NCI-H2227 treated with DMSO at 0.1 percent for 48 hours (cell line): ENCODE results near the gene ITGA11.
"Not testable (repeated sequence)": the region's sequence is repeated elsewhere in the genome, so short reads cannot be mapped to it uniquely, and the experiment has no call there.

ENCODE experiments used
- DNase-seq: peaks from one replicate; lab custom pipeline; 2025; lab: John Stamatoyannopoulos, UW

The ITGA11 gene

DNA sequence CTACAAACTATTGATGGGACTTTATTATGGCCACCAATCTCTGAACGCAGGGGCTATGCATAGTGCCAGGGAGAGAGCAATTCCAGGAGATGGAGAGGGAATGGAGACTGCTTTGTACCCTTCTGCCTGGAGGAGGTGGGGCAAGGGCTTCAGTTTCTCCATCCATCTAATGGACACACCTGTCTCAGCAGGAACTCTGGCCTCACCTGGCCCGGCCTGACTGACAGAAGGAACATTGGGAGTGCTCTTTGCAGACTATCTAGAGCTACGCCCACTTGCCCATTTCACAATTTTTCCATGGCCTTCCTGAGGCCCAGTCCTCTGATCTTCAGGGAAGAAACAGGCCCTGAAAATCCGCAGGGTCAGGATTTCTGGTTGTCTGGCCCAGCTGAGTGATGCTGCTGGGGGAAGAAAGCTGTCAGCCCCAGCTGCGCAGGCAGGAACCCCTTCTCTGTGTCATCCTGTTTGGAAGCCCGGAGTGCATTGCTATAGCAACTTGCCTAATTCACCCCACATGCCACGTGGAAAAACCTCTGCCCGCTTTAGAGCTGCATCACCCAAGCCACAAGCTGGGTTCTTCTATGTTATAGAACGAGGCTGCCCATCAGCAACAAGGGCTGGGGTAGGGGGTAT, 6.4 kb downstream of the ITGA11 start:
- DNase-seq: no peak

DNA sequence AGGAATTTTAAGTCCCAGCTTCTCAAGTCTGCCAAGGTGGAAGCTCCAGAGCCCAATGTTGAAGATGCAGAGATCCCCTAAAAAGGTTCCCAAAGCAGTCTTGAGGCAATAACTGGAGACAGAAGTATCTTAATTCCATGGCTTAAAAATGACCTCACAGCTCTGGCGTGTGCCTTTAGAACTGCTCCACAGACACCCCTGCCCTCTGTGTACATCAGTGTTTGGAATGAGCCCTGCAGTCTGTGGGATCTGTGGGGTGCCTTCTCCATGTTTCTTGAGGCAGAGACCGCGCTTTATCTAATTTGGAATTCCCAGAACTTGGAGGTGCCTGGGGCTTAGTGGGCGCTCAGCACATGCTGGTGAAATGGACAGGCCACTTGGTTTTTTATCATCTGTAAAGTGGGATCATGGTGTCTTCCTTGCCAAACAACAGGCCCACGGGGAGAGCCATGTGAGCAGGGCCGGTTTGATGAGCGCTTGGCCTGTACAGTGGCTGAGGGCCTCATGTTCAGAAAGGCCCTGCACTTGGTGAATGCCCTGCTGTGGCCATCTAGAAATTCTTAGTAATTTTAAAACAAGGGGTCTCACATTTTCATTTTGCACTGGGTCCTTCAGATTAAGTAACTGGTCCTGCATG, 7.1 kb downstream of the ITGA11 start:
- DNase-seq: no peak

- no peak for DNase-seq
These were observed 8.3 kb downstream of the ITGA11 start for GRCh38 chr15:68423359-68424296.

GRCh38 chr15:68422403-68423145, 9.4 kb downstream of the ITGA11 start:
- not testable (repeated sequence) for DNase-seq

DNA sequence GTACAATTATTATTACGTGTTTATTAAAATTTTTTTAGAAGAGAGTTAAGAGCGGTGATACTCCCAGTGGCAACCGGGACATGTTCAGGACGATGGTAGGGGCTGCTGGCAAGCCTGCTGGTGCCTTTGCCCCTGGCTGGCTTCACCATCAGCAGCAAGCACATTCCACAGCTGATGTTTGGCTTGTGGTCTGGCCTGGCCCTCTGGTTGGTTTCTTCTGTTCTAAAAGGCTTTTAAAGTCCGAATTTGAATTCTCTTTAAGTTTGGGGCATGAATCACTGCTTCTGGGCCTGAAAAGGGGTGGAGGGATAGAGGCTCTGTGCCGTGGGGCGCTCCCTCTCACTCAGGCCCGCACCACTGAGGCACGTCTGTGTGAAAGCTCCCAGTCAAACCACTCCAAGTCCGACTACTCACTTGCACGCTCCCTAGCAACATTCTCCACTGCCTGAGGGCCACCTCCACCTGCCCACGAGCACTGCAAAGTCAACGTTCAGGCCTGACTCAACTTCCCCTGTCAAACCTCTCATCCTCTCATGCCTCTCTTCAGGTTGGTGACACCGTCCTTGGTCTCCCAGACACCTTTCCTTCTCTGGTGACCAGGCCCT, 10.1 kb downstream of the ITGA11 start:
- no peak for DNase-seq

- DNase-seq: no peak
These were observed 10.8 kb downstream of the ITGA11 start for GRCh38 chr15:68421115-68421551.

DNA sequence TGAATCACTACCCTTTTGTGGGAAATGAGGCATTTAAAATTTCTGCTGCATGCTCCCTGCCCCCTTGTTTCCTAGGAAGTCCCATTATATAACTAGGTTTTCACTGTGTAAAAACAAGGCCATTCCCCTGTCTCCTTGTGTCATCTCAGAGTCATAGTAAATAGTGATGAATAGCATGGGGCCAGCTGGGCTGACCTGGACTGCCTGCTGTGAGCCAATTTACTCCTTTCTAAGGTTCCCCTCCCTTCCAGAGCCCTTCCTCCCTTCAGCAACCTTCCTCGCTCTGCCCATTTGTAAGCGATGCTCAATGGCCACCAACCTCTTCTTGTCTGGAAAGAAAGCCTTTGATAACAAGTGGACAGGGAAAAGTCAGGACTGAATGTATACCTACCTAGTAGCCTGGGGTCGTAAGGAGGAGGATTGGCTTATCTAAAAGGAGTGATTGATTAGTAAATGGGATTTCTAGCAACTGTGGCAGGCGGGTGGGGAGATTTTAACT, 11.7 kb downstream of the ITGA11 start:
- DNase-seq: peak; percentile 21

DNA sequence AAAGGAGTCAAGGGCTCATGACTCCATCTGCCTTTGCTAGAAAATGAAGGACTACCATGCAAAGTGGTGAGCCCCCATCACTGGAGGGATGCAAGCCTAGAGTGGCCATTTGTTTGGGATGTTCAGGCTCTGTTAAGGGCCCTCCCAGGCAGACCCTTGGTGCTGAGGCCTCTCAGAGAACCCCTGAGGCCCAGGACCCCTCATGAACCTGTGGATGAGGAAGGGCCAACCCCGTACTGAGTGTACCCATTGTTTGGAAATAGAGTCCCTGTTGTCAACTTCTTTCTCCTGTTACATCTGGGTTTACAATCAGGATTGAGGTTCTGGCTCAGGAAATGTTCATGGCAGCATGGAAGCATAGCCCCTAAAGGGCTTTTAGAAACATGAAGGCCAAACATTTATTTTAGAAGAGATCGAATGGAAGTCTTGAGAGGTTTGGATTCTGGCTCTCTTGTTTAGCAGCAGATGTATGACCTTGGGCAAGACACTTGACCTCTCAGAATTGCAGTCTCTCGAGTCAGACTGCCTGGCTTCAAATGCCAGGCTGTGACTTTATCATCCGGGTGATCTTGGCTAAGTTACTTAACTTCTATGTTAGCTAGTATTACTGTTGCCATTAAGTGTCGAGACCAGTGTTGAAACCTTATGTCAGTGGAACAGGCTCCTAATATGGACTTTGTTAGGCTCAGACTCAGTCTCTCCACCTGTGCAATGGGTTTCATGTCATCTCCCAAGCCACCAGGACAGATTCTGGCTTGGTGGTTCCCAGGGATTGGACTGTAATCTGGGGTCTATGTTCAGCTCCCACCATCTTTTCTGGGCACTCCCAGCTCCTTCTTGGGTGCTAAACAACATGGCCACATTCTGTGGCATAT, 12.4 kb downstream of the ITGA11 start:
- no peak for DNase-seq

DNA sequence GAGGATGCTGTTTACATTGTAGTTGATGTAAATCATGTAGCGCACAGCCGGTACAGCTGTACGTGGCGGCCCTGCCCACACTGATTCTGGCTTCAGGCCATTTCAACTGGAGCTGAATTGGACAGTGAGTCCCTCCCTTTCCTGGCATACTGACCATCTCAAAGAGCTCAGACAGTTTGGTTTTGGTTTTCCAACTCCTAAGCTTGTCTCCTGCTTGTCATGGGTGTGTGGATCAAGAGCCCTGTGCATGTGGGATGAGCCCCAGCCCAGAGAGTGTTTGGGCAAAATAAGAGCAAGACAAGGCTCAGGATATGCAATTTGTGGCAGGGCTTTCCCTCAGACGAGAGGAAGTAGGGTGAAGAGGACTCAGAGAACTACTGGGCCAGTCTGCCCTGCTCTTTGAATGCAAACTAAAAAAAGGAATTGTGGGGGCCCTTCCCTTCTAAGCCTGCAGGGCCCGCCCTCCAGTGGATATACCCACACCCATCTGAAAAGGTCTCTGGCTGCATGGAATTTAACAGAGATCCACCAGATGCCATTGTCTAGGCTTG, 13.3 kb downstream of the ITGA11 start:
- DNase-seq: no peak

DNA sequence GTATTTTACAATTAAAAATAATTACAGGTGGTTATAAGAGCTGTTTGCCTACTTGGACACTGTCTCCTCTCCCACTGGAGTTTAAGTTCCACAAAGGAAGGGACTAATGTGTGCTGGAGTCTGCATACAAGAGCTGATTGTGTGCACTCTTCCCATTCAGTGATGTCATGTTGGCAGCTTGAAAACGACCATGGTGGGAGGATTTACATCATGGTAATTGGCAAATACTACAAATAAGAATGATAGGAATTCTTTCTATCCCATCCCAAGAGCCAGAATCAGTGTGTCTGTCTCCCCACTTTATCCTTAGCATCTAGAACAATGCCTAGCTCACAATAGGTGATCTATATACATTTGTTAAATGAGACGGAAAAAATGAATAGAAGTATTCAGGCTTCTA, 14.1 kb downstream of the ITGA11 start:
- DNase-seq: no peak

GRCh38 chr15:68417051-68417450, 14.9 kb downstream of the ITGA11 start:
- DNase-seq: no peak

DNA sequence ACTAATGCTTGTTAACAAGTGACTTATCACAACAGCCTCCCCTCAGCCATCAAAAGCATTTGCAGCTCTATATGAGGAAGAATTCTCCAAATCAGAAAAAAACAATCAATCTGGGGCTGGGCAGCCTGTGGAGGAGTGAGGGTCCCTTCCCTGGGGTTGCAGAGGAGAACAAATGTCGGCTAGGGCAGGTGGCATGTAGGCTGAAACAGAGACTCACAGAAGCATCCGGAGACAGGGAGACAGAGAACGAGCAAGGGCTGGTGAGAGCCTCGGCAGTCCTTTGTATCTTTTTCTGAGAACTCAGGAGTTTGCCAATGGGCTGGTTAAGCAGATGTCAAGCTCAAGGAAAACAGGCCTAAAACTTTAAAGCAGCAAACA, 15.8 kb downstream of the ITGA11 start:
- DNase-seq: no peak

DNA sequence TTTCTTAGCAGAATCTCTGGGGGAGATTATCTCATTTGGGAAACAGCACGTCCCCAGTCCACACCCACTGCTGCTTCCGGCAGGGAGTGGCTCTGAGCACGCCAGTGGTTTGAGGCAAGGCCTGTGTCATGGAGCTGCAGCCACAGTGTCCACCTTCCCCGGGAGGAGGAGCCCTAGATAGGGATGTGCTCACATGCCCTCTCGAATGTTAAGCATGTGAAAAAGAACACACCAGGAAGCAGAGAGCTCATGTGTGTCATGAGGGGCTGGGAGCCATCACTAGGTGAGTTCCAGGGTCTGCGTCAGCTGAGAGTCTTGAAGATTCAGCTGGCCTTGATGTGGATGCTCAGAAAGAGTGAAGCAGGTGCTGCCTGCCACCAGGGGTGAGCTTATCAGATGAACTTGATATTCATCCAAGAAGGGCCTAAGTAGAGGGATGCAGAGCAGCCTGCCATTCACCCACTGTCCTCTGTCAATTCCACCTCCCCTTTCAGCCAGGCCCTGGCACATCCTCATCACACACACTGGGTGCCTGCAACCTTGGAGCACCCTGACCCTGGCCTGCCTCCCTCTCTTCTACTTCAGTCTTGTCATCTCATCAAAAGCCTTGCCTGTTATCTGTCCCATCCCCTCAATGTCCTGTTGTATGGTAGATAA, 16.3 kb downstream of the ITGA11 start:
- DNase-seq: no peak

GRCh38 chr15:68415061-68415460, 16.9 kb downstream of the ITGA11 start:
- no peak for DNase-seq

DNA sequence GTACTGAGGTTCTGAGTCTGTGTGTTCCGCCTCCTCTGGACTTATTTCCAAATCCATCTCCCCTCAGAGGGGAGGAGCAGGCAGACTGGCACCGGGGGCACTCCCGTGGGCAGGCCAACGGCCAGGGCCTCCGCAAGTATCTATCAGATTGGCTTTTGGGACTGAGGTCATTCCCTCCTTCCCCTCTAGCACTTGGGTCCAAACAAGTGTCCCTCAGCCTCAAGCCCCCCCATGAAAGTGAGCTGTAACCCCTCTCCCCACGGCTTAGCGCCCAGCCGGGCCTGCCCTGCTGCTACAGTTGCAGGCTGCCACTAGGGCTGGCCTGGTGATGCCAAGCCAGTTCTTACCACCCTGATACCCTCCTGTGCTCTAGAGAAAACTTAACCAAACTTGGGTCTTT, 17.4 kb downstream of the ITGA11 start:
- no peak for DNase-seq

- no peak for DNase-seq
These were observed 17.8 kb downstream of the ITGA11 start for GRCh38 chr15:68414206-68414555.

DNA sequence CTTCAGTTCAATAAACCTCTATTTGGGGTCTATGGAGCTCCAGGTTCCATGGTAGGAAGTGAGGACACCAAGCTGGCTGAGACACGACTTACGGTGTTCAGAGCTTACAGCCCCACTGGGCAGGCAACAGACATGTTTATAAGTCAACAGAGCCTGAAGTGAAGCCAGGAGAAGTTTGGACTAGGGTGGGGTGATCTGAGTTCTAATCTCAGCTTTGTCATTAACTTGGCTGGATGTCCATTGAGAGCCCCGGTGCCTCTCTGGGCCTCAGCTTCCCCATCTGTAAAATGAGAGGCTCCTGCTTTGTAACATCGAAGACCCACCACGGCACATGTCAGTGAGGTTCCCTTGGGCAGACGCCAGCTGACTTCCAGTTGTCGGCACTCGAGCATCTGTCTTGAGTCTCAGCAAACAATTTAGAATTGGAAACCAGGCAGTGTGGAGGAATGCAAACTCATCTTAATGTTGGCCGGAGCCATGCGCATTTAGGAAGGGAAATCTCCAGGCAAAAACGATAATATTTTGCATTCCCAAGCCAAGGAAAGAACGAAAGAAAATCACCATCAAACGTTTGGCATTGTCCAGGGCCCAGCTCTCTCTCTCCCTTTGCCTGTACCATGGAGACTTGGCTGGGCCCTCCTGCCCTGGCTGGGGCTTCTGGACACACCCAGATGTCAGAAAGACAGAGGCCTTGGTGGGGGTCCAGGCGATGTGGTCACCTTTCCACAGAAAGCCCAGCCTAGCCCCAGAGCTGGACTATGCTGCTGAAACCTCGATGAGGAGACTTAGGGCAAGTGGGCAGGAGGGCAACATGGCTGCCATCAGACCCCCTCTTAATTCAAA, 18.4 kb downstream of the ITGA11 start:
- no peak for DNase-seq

GRCh38 chr15:68412218-68412617, 19.7 kb downstream of the ITGA11 start:
- DNase-seq: no peak

GRCh38 chr15:68411735-68412134, 20.2 kb downstream of the ITGA11 start:
- DNase-seq: no peak
